ENCODE results near the gene EFEMP2. TPM values are rescaled to one million over a fixed set of nuclear protein-coding genes. Genes with fewer than 3 reads are reported as not detected.

EFEMP2 gene
- total and polyA plus RNA-seq, 2 donors (not counting 1 experiment from before 2014, with no cell fraction given), result 9.5 to 14.7 TPM

GRCh38 chr11:65900125-65900898 lies 27.7 kb upstream of the EFEMP2 start, which contains the start of gene FOSL1:
FOSL1 (minus strand) TSS chr11:65900388; CDS start chr11:65900339, 49 bp downstream.
- intact Hi-C loops (cut with micrococcal nuclease), result loop anchor here (1.0 kb wide), 3 partner anchors 10 to 42 kb away; partner anchors contain the start of genes C11orf68, CCDC85B, CFL1 and DRAP1
- H2AFZ ChIP-seq (ENCODE audit: insufficient read depth, low read depth, low read length, poor library complexity, severe bottlenecking), result peak within 1 kb of the TSS; percentile 68
- peak; percentile 96 for DNase-seq
- 1% methylated on average over 75 of the region's 80 CpGs for WGBS (ENCODE audit: insufficient coverage)
- Mint-ChIP-seq H3K4me3 (peak within 1 kb of the TSS; percentile 83), H3K9me3 (ENCODE audit: insufficient read depth) (no peaks in the 10 kb centered on the region), H3K27me3 (peaks cover 15% of the 10 kb centered on the region), H3K4me1 (peaks cover 10% of the 10 kb centered on the region), H3K27ac (peak within 1 kb of the TSS; percentile 72)
- peak; percentile 95 for ATAC-seq (ENCODE audit: low read depth)
- H4K20me1 ChIP-seq (ENCODE audit: control insufficient read depth, insufficient read depth, low read length, poor library complexity, severe bottlenecking), result no peaks in the 10 kb centered on the region
- POLR2A ChIA-PET, result interaction anchor here (0.6 to 4.4 kb wide), 3 partner anchors 11 to 739 kb away, joined by 3 to 33 read pairs (median 3); partner anchors contain the start of genes CCDC85B and FIBP
- H3K36me3 ChIP-seq (replicated peaks in 1 of 2; ENCODE audit: control extremely low read depth in 1 of 2, control insufficient read depth in 1 of 2, extremely low read depth in 1 of 2, insufficient read depth in 2 of 2, low read length in 1 of 2), result no peaks in the 10 kb centered on the region
- H3K27ac ChIP-seq (ENCODE audit: low read length in 2 of 2), result no peak within 1 kb of the TSS
- peak within 1 kb of the TSS; percentile 95 for H3K4me2 ChIP-seq (replicated peaks; ENCODE audit: low read depth, low read length, poor library complexity, severe bottlenecking)
- H3K9me3 ChIP-seq (ENCODE audit: control extremely low read depth in 1 of 3, control insufficient read depth in 2 of 3, insufficient read depth in 1 of 3, low read length in 2 of 3), result peaks cover 0 to 10% (median 0%) of the 10 kb centered on the region in 3 donors
- TF ChIP-seq EZH2 (IDR thresholded peaks at IDR 0.05; ENCODE audit: borderline replicate concordance, insufficient read depth, low read depth, low read length, poor library complexity, severe bottlenecking), result peak; percentile 47
- TF ChIP-seq CTCF (IDR thresholded peaks at IDR 0.05), result no peak
- no peaks in the 10 kb centered on the region for H3K79me2 ChIP-seq (ENCODE audit: control insufficient read depth, insufficient read depth, low read length)
- H3K27me3 ChIP-seq (replicated peaks in 1 of 4; ENCODE audit: control extremely low read depth in 1 of 4, control insufficient read depth in 3 of 4, insufficient read depth in 4 of 4, low read length in 3 of 4), result peaks cover 0 to 38% (median 12%) of the 10 kb centered on the region in 4 experiments
- peak within 1 kb of the TSS; percentile 2 to 64 (median 52) for H3K4me3 ChIP-seq (ENCODE audit: control extremely low read depth in 1 of 5, extremely low read depth in 1 of 5, insufficient read depth in 1 of 5, low read depth in 2 of 5, low read length in 4 of 5)
- CTCF ChIA-PET, result interaction anchor here (0.8 to 4.0 kb wide), 4 partner anchors 10 to 40 kb away, joined by 3 to 44 read pairs (median 12); partner anchors contain the start of genes CCDC85B, FIBP and MUS81
- H3K9ac ChIP-seq (ENCODE audit: low read length), result peak within 1 kb of the TSS; percentile 71
- H3K4me1 ChIP-seq (ENCODE audit: control insufficient read depth in 2 of 2, insufficient read depth in 2 of 2, low read length in 2 of 2), result peaks cover 20% of the 10 kb centered on the region in 2 donors

Data from B cell (primary cell).